HEK293T (cell line): Measurements from ENCODE around the gene FUNDC2.

Source experiments
- CTCF ChIA-PET: fragments of 350-600 bp; formaldehyde crosslinking; extraction: SDS; loops from one replicate; lab custom pipeline; 2021; ENCODE audit warnings: antibody characterized with exemption, inconsistent platforms; lab: Yijun Ruan, JAX
- POLR2A ChIA-PET: fragments of 350-600 bp; formaldehyde crosslinking; extraction: SDS; loops from one replicate; lab custom pipeline; 2020; ENCODE audit warnings: antibody characterized with exemption, inconsistent platforms; lab: Yijun Ruan, JAX
- DNase-seq: peaks from one replicate; pipeline ENCODE4 v3.0.0; 2012; ENCODE audit warnings: mixed read lengths; ENCODE audit errors: extremely low spot score
- ARNT ChIP-seq: fragments of 450-650 bp; IDR thresholded peaks from 2 replicates; pipeline ENCODE4 v1.6.1; 2017; ENCODE audit warnings: mild to moderate bottlenecking
- BHLHE40 ChIP-seq: fragments of 450-650 bp; IDR thresholded peaks from 2 replicates; pipeline ENCODE4 v1.6.1; 2016; ENCODE audit warnings: mild to moderate bottlenecking, moderate library complexity, borderline replicate concordance
- CTBP1 ChIP-seq: fragments of 450-650 bp; IDR thresholded peaks from 2 replicates; pipeline ENCODE4 v1.6.1; 2016; ENCODE audit warnings: borderline replicate concordance
- ELF4 ChIP-seq: fragments of 450-650 bp; IDR thresholded peaks from 2 replicates; pipeline ENCODE4 v1.6.1; 2017; ENCODE audit warnings: antibody characterized with exemption
- FOXA1 ChIP-seq: fragments of 450-650 bp; IDR thresholded peaks from 2 replicates; pipeline ENCODE4 v1.6.1; 2016; ENCODE audit warnings: mild to moderate bottlenecking
- FOXK2 ChIP-seq: fragments of 450-650 bp; IDR thresholded peaks from 2 replicates; pipeline ENCODE4 v1.6.1; 2016; ENCODE audit warnings: mild to moderate bottlenecking
- FOXM1 ChIP-seq: fragments of 450-650 bp; IDR thresholded peaks from 2 replicates; pipeline ENCODE4 v1.6.1; 2017; ENCODE audit warnings: mild to moderate bottlenecking, borderline replicate concordance
- HDGF ChIP-seq: fragments of 450-650 bp; IDR thresholded peaks from 2 replicates; pipeline ENCODE4 v1.6.1; 2017; ENCODE audit warnings: antibody characterized with exemption, borderline replicate concordance
- L3MBTL2 ChIP-seq: fragments of 450-650 bp; conservative IDR thresholded peaks from 2 replicates; pipeline ENCODE4 v1.6.1; 2016; ENCODE audit warnings: mild to moderate bottlenecking
- LEF1 ChIP-seq: fragments of 450-650 bp; IDR thresholded peaks from 2 replicates; pipeline ENCODE4 v1.6.1; 2017; ENCODE audit warnings: mild to moderate bottlenecking, borderline replicate concordance
- NFRKB ChIP-seq: fragments of 450-650 bp; IDR thresholded peaks from 2 replicates; pipeline ENCODE4 v1.6.1; 2016; ENCODE audit warnings: mild to moderate bottlenecking, moderate library complexity
- PKNOX1 ChIP-seq: fragments of 450-650 bp; IDR thresholded peaks from 2 replicates; pipeline ENCODE4 v1.6.1; 2016
- SP1 ChIP-seq: fragments of 450-650 bp; IDR thresholded peaks from 2 replicates; pipeline ENCODE4 v1.6.1; 2017
- SUZ12 ChIP-seq: fragments of 450-650 bp; IDR thresholded peaks from 2 replicates; pipeline ENCODE4 v1.6.1; 2016; ENCODE audit warnings: mild to moderate bottlenecking
- TARDBP ChIP-seq: fragments of 450-650 bp; IDR thresholded peaks from 2 replicates; pipeline ENCODE4 v1.6.1; 2016
- ZNF384 ChIP-seq: fragments of 450-650 bp; IDR thresholded peaks from 2 replicates; pipeline ENCODE4 v1.6.1; 2016

Gene FUNDC2

DNA sequence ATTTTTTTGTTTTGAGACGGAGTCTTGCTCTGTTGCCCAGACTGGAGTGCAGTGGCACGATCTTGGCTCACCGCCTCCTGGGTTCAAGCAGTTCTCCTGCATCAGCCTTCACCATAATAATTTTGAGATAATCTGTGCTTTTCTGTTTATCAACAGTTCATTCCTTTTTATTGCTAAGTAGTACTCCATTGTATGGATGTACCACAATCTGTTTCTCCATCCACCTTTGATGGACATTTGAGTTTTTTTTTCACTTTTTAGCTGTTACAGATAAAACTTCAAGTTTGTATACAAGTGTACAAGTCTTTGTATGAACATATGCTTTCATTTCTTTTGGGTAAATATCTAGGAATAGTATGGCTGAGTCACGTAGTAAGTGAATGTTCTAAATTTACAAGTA is 9.0 kb downstream of the FUNDC2 start:
- ChIA-PET CTCF (no interaction called here), POLR2A (no interaction called here)
- TF ChIP-seq SUZ12 (no peak), L3MBTL2 (no peak), FOXM1 (no peak), TARDBP (no peak), ZNF384 (no peak), FOXA1 (no peak), HDGF (no peak), CTBP1 (no peak), ELF4 (no peak), FOXK2 (no peak), BHLHE40 (no peak), SP1 (no peak)
- no peak for DNase-seq

- TF ChIP-seq ELF4 (no peak), FOXA1 (no peak), NFRKB (no peak), ZNF384 (no peak), L3MBTL2 (no peak)
- CTCF ChIA-PET: interaction anchor here (0.9 kb wide), 1 partner anchor 11 kb away, joined by 4 read pairs; no protein-coding TSS in a partner anchor
- POLR2A ChIA-PET: no interaction called here
- DNase-seq: no peak
Observed at GRCh38 chrX:155046129-155046810, 19.6 kb downstream of the FUNDC2 start.

DNA sequence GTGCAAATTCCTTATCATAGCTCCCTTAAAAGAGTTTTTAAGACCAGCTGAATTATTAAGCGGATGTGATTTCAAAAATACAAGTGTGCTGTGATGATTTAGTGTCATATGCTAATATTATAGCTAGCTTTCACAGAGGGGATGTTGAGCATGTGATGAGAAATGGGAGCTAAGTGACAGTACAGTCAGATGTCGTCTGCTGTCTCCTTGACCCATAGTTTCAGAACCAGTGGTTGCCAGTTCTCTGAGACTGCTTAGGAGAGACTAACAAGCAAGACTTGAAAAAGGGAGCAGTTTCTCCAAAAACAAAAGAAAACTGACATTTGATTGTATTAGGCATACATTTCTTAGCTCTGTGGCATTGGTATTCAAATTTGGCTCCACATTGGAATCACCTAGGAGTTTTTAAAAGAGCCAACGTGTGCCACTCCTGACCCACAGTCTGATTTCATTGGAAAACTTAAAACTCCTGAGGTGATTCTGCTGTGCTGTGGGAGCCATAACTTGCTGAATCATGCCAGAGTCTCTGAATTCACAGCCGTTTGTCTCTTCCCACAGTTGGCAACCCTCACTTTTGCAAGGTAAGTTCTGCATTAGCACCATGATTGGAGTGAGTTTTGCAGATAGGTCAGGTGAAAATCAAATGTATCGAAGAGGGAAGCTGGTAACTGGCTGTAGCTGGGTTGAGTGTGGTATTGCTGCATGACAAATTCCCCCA is 20.3 kb downstream of the FUNDC2 start:
- CTCF ChIA-PET: interaction anchor here (0.9 kb wide), 1 partner anchor 10 kb away, joined by 4 read pairs; no protein-coding TSS in a partner anchor
- POLR2A ChIA-PET: no interaction called here
- no peak for DNase-seq
- TF ChIP-seq HDGF: no peak
- no peak for TF ChIP-seq NFRKB
- TF ChIP-seq ELF4: no peak
- no peak for TF ChIP-seq FOXK2
- no peak for TF ChIP-seq L3MBTL2
- no peak for TF ChIP-seq ARNT
- TF ChIP-seq TARDBP: no peak
- TF ChIP-seq CTBP1: no peak
- no peak for TF ChIP-seq ZNF384
- TF ChIP-seq SUZ12: no peak
- TF ChIP-seq LEF1: no peak
- no peak for TF ChIP-seq FOXM1
- TF ChIP-seq SP1: no peak
- TF ChIP-seq FOXA1: no peak
- no peak for TF ChIP-seq PKNOX1
- TF ChIP-seq BHLHE40: no peak

DNA sequence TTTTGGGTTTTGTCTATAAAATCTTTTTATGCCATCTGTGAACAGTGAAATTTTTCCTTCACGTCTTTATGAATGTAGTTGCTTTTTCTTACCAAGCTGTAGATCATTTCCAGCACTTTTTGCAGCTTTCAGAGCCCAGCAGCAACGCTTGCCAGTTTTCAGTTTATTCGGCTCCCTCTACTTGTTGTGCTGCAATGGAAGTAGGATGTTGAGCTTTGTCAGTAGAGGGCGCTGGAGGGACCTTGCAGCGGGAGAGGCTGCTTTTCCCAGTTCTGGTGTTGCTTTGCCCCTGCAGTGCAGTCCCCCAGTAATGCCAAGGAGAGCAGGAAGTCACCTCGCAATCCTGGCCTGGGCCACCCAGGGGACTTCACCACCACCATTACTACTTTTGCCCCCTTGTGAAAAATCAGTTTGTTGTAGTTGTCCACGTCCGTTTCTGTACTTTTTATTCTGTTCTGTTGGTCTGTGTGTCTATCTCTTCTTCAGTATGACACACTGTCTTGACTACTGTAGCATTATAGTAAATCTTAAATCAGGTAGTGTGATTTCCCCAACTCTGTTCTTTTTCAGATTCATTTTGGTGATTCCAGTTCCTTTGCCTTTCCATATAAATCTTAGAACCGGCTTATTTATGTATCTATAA is 22.5 kb downstream of the FUNDC2 start:
- no peak for TF ChIP-seq ARNT
- no peak for TF ChIP-seq HDGF
- no peak for TF ChIP-seq FOXM1
- no peak for TF ChIP-seq SUZ12
- TF ChIP-seq FOXA1: no peak
- no peak for TF ChIP-seq BHLHE40
- no peak for TF ChIP-seq FOXK2
- TF ChIP-seq L3MBTL2: no peak
- no peak for TF ChIP-seq NFRKB
- no peak for TF ChIP-seq ELF4
- no peak for TF ChIP-seq ZNF384
- TF ChIP-seq TARDBP: no peak
- TF ChIP-seq CTBP1: no peak
- TF ChIP-seq LEF1: no peak
- TF ChIP-seq PKNOX1: no peak
- no peak for TF ChIP-seq SP1
- DNase-seq: peak; percentile 77
- ChIA-PET POLR2A (interaction anchor here (1.2 to 1.5 kb wide), 2 partner anchors 22 to 23 kb away, joined by 3 to 4 read pairs; partner anchors contain the start of gene FUNDC2), CTCF (interaction anchor here (0.6 to 1.7 kb wide), 6 partner anchors 8 to 131 kb away, joined by 3 to 4 read pairs (median 3); partner anchors contain the start of gene FUNDC2)

GRCh38 chrX:155052738-155053498 is 26.3 kb downstream of the FUNDC2 start:
- TF ChIP-seq SUZ12: no peak
- no peak for TF ChIP-seq HDGF
- no peak for TF ChIP-seq PKNOX1
- no peak for TF ChIP-seq ZNF384
- TF ChIP-seq BHLHE40: no peak
- no peak for TF ChIP-seq ARNT
- TF ChIP-seq TARDBP: no peak
- no peak for TF ChIP-seq FOXK2
- TF ChIP-seq SP1: no peak
- TF ChIP-seq FOXA1: no peak
- no peak for TF ChIP-seq NFRKB
- TF ChIP-seq LEF1: no peak
- no peak for TF ChIP-seq CTBP1
- TF ChIP-seq FOXM1: no peak
- no peak for TF ChIP-seq ELF4
- TF ChIP-seq L3MBTL2: no peak
- ChIA-PET CTCF (interaction anchor here (0.7 kb wide), 1 partner anchor 25 kb away, joined by 3 read pairs; no protein-coding TSS in a partner anchor), POLR2A (no interaction called here)
- DNase-seq: no peak
